Measurements from ENCODE around the gene NOL12.

- TF ChIP-seq CTCF (IDR thresholded peaks at IDR 0.05) (no peak), POLR2AphosphoS5 (IDR thresholded peaks at IDR 0.05; ENCODE audit: low read depth, low read length) (no peak), REST (IDR thresholded peaks at IDR 0.05; ENCODE audit: insufficient read depth in 1 of 2, low read depth in 2 of 2, low read length in 1 of 2) (no peak), TCF7L2 (IDR thresholded peaks at IDR 0.05; ENCODE audit: low read depth, low read length) (no peak)
Observed at GRCh38 chr22:37638391-37639069, 47.6 kb upstream of the NOL12 start.

Measured in Panc1 (cell line).